Lower leg skin (tissue), 4 donors: ENCODE results near the gene CHAC2. TPM values are rescaled to one million over a fixed set of nuclear protein-coding genes. Genes with fewer than 3 reads are reported as not detected.

Source experiments
- DNase-seq, 2 donors: peaks; one replicate each; pipeline ENCODE4 v3.0.0-alpha.2; 2019; ENCODE audit warnings: low spot score in 2 of 2
- H3K4me3 ChIP-seq: fragments of 200-600 bp; sonication (generic); 2 replicates; pipeline ENCODE4 v1.5.1; 2017; ENCODE audit warnings: mild to moderate bottlenecking, low read depth; ENCODE audit not compliant: poor library complexity, severe bottlenecking
- CTCF ChIP-seq, 3 donors: fragments of 450-650 bp; IDR thresholded peaks; one replicate each; pipeline ENCODE4 v1.5.1; 2016; ENCODE audit warnings: antibody characterized with exemption in 3 of 3, mild to moderate bottlenecking in 3 of 3, moderate library complexity in 2 of 3
- POLR2A ChIP-seq, 2 donors: fragments of 450-650 bp; IDR thresholded peaks; one replicate each; pipeline ENCODE4 v1.6.1; 2016 to 2017; ENCODE audit warnings: antibody characterized with exemption in 2 of 2, mild to moderate bottlenecking in 1 of 2, moderate library complexity in 1 of 2
- WGBS, 2 donors: methylation state at CpG; one replicate each; pipeline ENCODE4 v1.1.5; 2018; 5-methylcytosine and 5-hydroxymethylcytosine counted together
- intact Hi-C: fragments of 100-400 bp; cut with DNase I; formaldehyde crosslinking; loops from one replicate; pipeline ENCODE4 v1.15.0; 2023; ENCODE audit warnings: low total_unique reads
- total RNA-seq, 4 donors: library from RNA; depleted of rRNA; stranded (reverse); fragments of >200 nt; gene quantifications; one replicate each; pipeline ENCODE4 v1.1.0, GENCODE V29; 2016

The CHAC2 gene
- total RNA-seq, 4 donors from 2014 or later: 0.76 to 1.9 (median 1.4) TPM

DNA sequence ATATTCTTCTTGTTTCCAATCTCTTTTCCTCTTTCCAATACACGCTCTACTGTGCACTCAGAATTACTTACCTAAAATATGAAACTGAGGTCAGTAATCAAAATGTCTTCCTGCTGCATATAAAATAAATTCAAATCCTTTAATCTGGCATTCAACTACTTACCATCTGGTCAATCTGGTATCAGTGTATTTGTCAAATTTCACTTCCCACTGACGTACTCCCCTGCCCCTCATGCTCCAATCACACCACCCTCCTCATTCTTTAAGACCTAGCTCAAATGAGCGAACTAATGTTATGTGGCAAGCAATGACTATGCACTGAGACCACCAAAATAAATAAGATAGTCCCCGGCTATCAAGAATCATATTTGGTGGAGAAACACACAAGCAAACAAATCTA is 12.5 kb downstream of the CHAC2 start:
- TF ChIP-seq POLR2A (IDR thresholded peaks at IDR 0.05) (no peak), CTCF (IDR thresholded peaks at IDR 0.05) (no peak)
- no peak for DNase-seq
- intact Hi-C loops: no loop called here
- H3K4me3 ChIP-seq: no peak overlapping the region
- 91 to 93% methylated on average over 4 of the region's 4 CpGs for WGBS, 2 donors

- WGBS, 2 donors: 87% methylated on average over 8 of the region's 8 CpGs
- no peak for DNase-seq
- no peak overlapping the region for H3K4me3 ChIP-seq
- intact Hi-C loops: no loop called here
- TF ChIP-seq CTCF (IDR thresholded peaks at IDR 0.05): no peak
- no peak for TF ChIP-seq POLR2A (IDR thresholded peaks at IDR 0.05)
These were observed 15.1 kb downstream of the CHAC2 start for GRCh38 chr2:53782676-53783075.

GRCh38 chr2:53784436-53784835 is 16.8 kb downstream of the CHAC2 start:
- TF ChIP-seq CTCF (IDR thresholded peaks at IDR 0.05) (no peak), POLR2A (IDR thresholded peaks at IDR 0.05) (no peak)
- no peak overlapping the region for H3K4me3 ChIP-seq
- DNase-seq: no peak
- intact Hi-C loops: no loop called here

GRCh38 chr2:53785366-53785765 is 17.8 kb downstream of the CHAC2 start:
- whole genome bisulfite sequencing, 2 donors: 44 to 57% methylated on average over 11 of the region's 11 CpGs
- no peak overlapping the region for H3K4me3 ChIP-seq
- intact Hi-C loops: no loop called here
- TF ChIP-seq POLR2A (IDR thresholded peaks at IDR 0.05) (no peak), CTCF (IDR thresholded peaks at IDR 0.05) (no peak)
- DNase-seq: no peak

GRCh38 chr2:53786352-53786704 is 18.7 kb downstream of the CHAC2 start:
- H3K4me3 ChIP-seq: peak overlapping the region; percentile 85
- 1% methylated on average over 18 of the region's 18 CpGs for WGBS, 2 donors
- peak in 1 of 2 donors; percentile 29 for DNase-seq
- intact Hi-C loops: no loop called here
- TF ChIP-seq POLR2A (IDR thresholded peaks at IDR 0.05): no peak
- TF ChIP-seq CTCF (IDR thresholded peaks at IDR 0.05): no peak
